Measurements from ENCODE around the gene NLRC4. TPM values are rescaled to one million over a fixed set of nuclear protein-coding genes. Genes with fewer than 3 reads are reported as not detected.
"Not testable (repeated sequence)": the region's sequence is repeated elsewhere in the genome, so short reads cannot be mapped to it uniquely, and the experiment has no call there.

NLRC4 gene
- total RNA-seq = 1 to 10 TPM in 3 of 4 donors, under 1 TPM in 1; 0.21 to 3.6 (median 2.4) TPM

GRCh38 chr2:32264422-32265105 is at the start of gene NLRC4:
Gene NLRC4, minus strand, starts transcription at chr2:32264886. Its CDS starts 8,111 bp downstream, at chr2:32256775.
- TF ChIP-seq EP300 (IDR thresholded peaks at IDR 0.05) = peak in 1 of 2 donors; percentile 52
- TF ChIP-seq CTCF (IDR thresholded peaks at IDR 0.05) = no peak
- Histone ChIP-seq H3K4me1 (no peaks in the 10 kb centered on the region), H3K4me3 (peak within 1 kb of the TSS in 1 of 4 donors; percentile 15), H3K36me3 (no peaks in the 10 kb centered on the region), H3K27me3 (no peaks in the 10 kb centered on the region), H3K9me3 (no peaks in the 10 kb centered on the region), H3K27ac (peak within 1 kb of the TSS in 3 of 4 donors; percentile 17 to 60 (median 45))
- DNase-seq (ENCODE audit: low spot score in 2 of 2) = no peak
- 72% methylated on average over 7 of the region's 7 CpGs for WGBS, 2 donors

GRCh38 chr2:32310577-32310976 is 45.9 kb upstream of the NLRC4 start:
- DNase-seq (ENCODE audit: low spot score in 2 of 2) = no peak
- H3K27me3 ChIP-seq = no peaks in the 10 kb centered on the region
- no peak overlapping the region for H3K4me3 ChIP-seq
- peaks cover 0 to 50% (median 5%) of the 10 kb centered on the region in 3 donors for H3K36me3 ChIP-seq
- no peaks in the 10 kb centered on the region for H3K9me3 ChIP-seq
- TF ChIP-seq EP300 (IDR thresholded peaks at IDR 0.05) (no peak), CTCF (IDR thresholded peaks at IDR 0.05) (no peak), POLR2A (IDR thresholded peaks at IDR 0.05) (no peak)
- no peaks in the 10 kb centered on the region for H3K4me1 ChIP-seq
- WGBS, 2 donors = 93 to 96% methylated on average over 7 of the region's 7 CpGs
- no peak overlapping the region for H3K27ac ChIP-seq

- DNase-seq (ENCODE audit: low spot score in 2 of 2); H3K9me3 ChIP-seq; H3K4me3 ChIP-seq; H3K27ac ChIP-seq; H3K27me3 ChIP-seq: not testable (repeated sequence)
- Histone ChIP-seq H3K4me1 (peaks cover 0 to 16% (median 0%) of the 10 kb centered on the region in 4 donors), H3K36me3 (peaks cover 0 to 68% (median 9%) of the 10 kb centered on the region in 3 donors)
- WGBS, 2 donors = 94 to 98% methylated on average over 8 to 16 of the region's 43 CpGs
These were observed 29.4 kb upstream of the NLRC4 start for GRCh38 chr2:32293966-32294562.

GRCh38 chr2:32293493-32293892 is 28.8 kb upstream of the NLRC4 start:
- not testable (repeated sequence) for DNase-seq (ENCODE audit: low spot score in 2 of 2); H3K4me3 ChIP-seq; H3K9me3 ChIP-seq; H3K27me3 ChIP-seq; H3K27ac ChIP-seq
- Histone ChIP-seq H3K4me1 (peaks cover 0 to 22% (median 0%) of the 10 kb centered on the region in 4 donors), H3K36me3 (peaks cover 0 to 63% (median 9%) of the 10 kb centered on the region in 3 donors)
- 97 to 98% methylated on average over 7 to 11 of the region's 26 CpGs for WGBS, 2 donors

- no peak for TF ChIP-seq POLR2A (IDR thresholded peaks at IDR 0.05)
- no peak for TF ChIP-seq CTCF (IDR thresholded peaks at IDR 0.05)
- TF ChIP-seq EP300 (IDR thresholded peaks at IDR 0.05) = no peak
- peaks cover 0 to 50% (median 9%) of the 10 kb centered on the region in 3 donors for H3K36me3 ChIP-seq
- 64 to 68% methylated on average over 2 of the region's 2 CpGs for WGBS, 2 donors
These were observed 27.1 kb upstream of the NLRC4 start for GRCh38 chr2:32291746-32292145.

GRCh38 chr2:32290000-32290339 is 25.3 kb upstream of the NLRC4 start:
- H3K27me3 ChIP-seq = no peaks in the 10 kb centered on the region
- no peak overlapping the region for H3K4me3 ChIP-seq
- H3K27ac ChIP-seq = no peak overlapping the region
- H3K9me3 ChIP-seq = peaks cover 0 to 3% (median 0%) of the 10 kb centered on the region in 4 donors
- TF ChIP-seq EP300 (IDR thresholded peaks at IDR 0.05) = no peak
- TF ChIP-seq POLR2A (IDR thresholded peaks at IDR 0.05) = no peak
- TF ChIP-seq CTCF (IDR thresholded peaks at IDR 0.05) = no peak
- H3K36me3 ChIP-seq = peaks cover 0 to 33% (median 3%) of the 10 kb centered on the region in 3 donors
- peaks cover 0 to 39% (median under 1%) of the 10 kb centered on the region in 4 donors for H3K4me1 ChIP-seq
- WGBS, 2 donors = 57 to 73% methylated on average over 2 of the region's 2 CpGs
- no peak for DNase-seq (ENCODE audit: low spot score in 2 of 2)

More at GRCh38 chr2:32291746-32292145, 27.1 kb upstream of the NLRC4 start:
- H3K4me3 ChIP-seq = no peak overlapping the region
- H3K27ac ChIP-seq = no peak overlapping the region
- H3K27me3 ChIP-seq = no peaks in the 10 kb centered on the region
- no peak for DNase-seq (ENCODE audit: low spot score in 2 of 2)
- peaks cover 0 to 37% (median 0%) of the 10 kb centered on the region in 4 donors for H3K4me1 ChIP-seq
- peaks cover 0 to 9% (median 0%) of the 10 kb centered on the region in 4 donors for H3K9me3 ChIP-seq
